HTR-8/SVneo (cell line): Measurements from ENCODE around the gene TEX52.
A peak's percentile ranks its signal among the peaks of the same experiment; 100 is the strongest.

Experiments
- DNase-seq: peaks from one replicate; pipeline ENCODE4 v3.0.0; 2011; ENCODE audit warnings: low spot score, mixed read lengths; ENCODE audit not compliant: insufficient read length
- FAIRE-seq: peaks from 2 replicates; lab custom pipeline; 2011; peaks lifted over from hg19 to GRCh38; lab: Jason Lieb, UNC

TEX52 gene

DNA sequence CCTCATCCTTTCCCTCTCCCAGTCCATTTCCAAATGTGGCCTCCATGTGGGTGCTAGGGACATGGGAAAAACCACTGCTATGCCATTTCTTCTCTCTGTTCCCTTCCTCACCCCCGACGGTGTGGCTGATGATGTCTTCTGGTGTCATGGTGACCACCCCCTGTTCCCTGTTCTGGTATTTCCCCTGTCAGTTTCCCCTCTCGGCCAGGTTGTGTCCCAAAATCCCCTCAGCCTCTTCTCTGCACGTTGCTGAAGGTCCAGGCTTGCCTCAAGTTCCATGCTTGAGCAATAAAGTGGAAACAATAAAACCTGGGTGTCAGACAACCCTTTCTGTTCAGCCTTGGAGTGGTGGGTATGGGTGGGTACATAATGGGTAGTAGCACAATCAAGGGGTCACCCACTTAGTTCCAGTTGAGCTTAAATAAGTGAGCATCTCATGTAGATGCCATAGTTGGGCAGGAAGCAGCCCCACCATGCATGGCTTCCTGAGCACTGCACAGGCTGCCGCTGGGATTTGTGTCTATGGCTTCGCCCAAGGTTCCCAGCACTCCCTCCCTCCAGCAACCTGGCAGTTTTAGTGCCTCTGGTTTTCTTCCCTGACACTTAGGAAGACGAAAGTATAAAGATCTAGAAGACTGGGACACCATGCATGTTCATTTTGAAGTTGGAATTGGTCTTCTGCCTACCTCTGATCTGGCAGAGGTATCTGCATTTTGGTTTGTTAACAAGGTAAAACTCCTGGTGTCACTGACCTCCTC, 53.0 kb downstream of the TEX52 start:
- FAIRE-seq (peak; percentile 42), DNase-seq (no peak)

DNA sequence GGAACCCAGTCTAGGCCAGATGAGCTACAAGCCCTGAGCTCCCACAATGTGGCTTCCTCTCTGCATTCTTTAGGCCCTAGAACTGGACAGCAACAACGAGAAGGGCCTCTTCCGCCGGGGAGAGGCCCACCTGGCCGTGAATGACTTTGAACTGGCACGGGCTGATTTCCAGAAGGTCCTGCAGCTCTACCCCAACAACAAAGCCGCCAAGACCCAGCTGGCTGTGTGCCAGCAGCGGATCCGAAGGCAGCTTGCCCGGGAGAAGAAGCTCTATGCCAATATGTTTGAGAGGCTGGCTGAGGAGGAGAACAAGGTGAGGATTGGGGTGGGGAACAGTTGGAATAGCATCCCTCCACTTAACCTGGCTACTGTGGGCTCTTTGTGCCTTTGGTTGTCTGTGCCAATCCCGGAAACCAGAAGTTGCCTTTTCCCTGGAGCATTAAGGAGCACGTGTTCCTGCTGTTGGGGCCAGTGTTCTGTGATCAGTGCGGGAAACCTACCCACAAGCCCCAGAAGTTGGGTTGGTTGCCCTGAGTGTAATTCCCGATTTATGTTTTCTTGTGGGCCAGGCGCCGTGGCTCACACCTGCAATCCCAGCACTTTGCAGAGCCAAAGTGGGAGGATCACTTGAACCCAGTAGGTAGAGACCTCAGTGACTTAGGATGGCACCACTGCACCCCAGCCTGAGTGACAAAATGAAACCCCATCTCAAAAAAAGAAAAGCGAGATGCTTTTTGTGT, 55.6 kb downstream of the TEX52 start:
- FAIRE-seq = no peak
- no peak for DNase-seq

DNA sequence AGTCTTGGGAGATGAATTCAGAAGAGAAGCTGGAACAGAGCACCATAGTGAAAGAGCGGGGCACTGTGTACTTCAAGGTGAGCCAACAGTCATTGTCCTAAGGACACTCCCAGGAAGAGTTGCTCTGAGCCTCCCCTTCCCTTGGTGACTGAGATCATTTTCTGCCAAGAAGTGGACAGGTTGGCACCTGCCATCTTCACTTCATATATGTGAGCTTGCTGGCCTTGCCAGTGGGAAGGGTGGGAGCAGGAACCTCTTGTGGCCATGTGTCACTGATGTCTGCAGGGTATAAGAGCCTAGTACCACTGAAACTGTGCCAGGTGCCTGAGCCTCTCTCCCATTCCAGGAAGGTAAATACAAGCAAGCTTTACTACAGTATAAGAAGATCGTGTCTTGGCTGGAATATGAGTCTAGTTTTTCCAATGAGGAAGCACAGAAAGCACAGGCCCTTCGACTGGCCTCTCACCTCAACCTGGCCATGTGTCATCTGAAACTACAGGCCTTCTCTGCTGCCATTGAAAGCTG, 56.7 kb downstream of the TEX52 start:
- DNase-seq = no peak
- no peak for FAIRE-seq
